GM12874 (cell line): Measurements from ENCODE around the gene PER3.

Source experiments
- TF ChIP-seq, protein P1 (sequence below): IDR thresholded peaks from 2 replicates; pipeline ENCODE4 v1.5.1; 2011; ENCODE audit warnings: low read depth, mild to moderate bottlenecking, control low read depth, low read length, moderate library complexity; ENCODE audit not compliant: insufficient read depth

PER3 gene

DNA sequence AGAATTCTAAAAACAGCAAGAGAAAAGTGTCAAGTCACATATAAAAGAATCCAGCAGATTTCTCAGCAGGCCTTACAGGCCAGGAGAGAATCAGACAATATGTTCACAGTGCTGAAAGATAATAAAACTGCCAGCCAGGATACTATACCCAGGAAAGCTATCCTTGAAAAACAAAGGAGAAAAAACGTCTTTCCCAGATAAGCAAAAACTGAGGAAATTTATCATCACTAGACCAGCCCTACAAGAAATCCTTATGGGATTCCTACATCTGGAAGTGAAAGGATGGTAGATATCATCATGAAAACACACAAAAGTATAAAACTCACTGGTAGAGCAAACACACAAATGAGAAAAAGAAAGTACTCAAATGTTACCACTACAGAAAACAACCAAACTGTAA lies 93.9 kb downstream of the PER3 start:
- TF ChIP-seq, protein P1, sequence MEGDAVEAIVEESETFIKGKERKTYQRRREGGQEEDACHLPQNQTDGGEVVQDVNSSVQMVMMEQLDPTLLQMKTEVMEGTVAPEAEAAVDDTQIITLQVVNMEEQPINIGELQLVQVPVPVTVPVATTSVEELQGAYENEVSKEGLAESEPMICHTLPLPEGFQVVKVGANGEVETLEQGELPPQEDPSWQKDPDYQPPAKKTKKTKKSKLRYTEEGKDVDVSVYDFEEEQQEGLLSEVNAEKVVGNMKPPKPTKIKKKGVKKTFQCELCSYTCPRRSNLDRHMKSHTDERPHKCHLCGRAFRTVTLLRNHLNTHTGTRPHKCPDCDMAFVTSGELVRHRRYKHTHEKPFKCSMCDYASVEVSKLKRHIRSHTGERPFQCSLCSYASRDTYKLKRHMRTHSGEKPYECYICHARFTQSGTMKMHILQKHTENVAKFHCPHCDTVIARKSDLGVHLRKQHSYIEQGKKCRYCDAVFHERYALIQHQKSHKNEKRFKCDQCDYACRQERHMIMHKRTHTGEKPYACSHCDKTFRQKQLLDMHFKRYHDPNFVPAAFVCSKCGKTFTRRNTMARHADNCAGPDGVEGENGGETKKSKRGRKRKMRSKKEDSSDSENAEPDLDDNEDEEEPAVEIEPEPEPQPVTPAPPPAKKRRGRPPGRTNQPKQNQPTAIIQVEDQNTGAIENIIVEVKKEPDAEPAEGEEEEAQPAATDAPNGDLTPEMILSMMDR = no peak

DNA sequence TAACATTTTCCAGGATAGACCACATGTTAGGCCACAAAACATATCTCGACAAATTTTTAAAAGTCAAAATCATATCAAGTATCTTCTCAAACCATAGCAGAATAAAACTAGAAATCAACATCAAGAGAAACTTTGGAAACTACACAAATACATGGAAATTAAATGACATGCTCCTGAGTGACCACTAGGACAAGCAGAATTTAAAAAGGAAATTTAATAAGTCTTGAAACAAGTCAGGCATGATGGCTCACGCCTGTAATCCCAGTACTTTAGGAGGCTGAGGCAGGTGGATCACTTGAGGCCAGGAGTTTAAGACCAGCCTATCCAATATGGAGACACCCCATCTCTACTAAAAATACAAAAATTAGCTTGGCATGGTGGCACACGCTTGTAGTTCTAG lies 95.1 kb downstream of the PER3 start:
- TF ChIP-seq, protein P1 = no peak

DNA sequence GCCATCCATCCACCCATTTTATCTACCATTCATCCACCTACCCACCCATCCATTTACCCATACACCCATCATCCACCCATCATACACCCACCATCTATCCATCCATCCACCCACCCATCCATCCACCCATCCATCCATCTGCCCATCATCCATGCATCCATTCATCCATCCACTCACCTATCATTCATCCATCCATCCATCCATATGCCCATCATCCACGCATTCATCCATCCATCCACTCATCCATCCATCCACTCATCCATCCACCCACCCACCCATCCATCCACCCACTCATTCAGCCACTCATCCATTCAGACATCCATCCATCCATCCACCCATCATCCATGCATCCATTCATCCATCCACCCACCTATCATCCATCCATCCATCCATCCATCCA lies 100.7 kb downstream of the PER3 start:
- TF ChIP-seq, protein P1 = no peak

DNA sequence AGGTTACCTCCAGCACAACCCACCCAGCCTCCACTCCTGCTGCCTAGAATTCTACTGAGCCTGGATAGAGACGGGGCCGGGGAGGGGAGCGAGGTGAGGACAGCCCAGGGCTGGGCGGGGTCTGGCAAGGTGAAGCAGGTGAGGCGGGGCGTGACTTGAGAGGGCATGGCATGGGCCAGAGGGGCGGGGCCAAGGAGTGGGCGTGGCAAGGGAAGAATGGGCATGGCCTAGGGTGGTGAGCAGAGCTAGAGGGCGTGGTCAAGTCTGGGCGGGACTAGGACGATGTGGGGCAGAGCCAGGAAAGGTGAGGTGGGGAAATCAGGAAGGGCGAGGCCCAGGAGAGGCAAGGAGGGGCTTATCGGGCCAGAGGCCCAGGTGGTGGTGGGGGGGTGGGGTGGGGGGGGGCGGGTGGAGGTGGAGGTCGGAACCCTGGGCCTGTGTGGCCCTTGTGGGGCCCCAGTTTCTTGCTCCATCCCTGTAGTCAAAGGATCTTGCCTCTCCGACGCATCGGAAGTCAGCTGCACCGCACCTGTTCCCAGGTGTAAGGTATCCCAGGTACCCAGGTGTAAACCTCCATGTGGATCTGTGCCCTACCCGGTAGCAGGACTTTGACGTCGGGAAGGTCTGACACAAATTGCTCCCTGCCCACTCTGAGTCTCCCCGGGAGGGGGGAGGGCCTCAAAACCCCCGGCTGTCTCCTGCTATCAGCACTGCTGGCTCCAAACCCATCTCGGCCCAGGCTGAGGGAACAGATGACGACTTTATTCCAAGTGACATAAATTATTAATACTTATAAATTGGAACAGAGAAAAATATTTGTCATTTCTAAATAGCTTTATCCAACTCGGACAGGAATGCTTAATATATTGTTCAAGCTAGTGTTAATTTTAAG lies 101.7 kb downstream of the PER3 start:
- TF ChIP-seq, protein P1 = no peak

DNA sequence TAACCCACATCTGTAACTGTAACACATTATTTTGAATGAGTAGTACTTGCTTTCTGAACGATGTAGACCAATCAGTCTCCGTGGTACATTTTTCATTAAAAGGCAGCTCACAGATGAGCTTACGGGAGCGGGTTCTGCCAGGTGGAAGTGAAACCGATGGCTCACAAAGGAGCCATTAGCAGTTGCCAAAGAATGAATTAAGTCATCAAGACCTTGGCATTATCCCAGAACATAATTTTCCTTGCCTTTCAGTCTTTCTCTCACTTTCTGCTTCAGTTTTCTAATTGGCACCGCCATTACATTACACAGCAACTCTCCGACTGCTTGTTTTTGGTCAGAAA lies 102.3 kb downstream of the PER3 start:
- TF ChIP-seq, protein P1 = no peak

DNA sequence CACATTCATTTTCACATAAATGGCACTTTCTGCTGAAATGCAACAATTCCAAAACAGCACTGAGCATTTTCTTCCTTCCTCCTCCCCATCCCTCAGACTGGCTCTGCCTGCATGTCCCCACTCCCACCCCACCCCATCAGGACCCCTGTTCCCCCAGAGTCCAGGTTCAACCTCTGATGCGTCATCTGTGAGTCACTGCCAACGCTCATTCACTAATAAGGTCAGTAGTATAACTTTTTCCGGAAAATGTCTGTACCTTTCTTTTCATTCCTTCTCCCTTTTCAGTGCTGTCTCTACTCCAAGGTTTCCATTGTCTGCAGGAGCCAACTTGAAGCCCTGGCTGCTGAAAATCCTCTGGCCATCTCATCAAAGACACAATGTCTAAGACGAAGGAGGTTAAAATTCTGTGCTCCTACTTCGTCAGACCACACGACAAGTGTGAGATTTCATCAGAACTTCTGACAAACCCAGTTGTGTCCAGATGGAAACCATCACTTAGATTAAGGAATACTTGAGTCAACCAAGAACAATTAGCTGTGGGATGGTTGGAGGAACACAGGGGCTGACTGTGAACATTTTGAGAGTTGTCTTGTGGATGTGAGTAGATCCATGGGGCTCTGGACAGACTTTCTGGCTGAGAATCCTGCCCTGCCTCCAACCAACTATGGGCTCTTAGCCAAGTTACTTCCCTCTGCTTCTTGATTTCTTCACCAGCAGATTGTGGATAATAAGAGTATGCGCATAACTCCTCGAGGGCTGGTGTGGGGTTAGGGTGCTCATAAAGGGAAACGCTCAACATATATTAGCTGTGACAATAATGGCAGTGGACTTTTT lies 104.4 kb downstream of the PER3 start:
- TF ChIP-seq, protein P1 = no peak

DNA sequence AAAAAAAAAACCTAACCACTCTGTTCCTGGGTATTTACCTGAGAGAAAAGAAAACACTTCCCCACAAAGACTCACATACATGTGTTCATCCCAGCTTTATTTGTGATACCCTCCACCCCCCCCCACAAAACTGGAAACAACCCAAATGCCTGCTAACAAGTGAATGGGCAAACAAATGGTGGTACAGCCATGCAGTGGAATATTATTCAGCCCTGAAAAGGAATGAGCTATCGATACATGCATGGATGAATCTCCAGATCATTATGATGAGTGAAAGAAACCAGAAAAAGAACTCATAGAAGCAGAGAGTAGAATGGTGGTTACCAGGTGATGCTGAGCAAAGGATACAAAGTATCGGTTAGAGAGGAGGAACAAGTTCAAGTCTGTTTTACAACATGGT lies 106.8 kb downstream of the PER3 start:
- TF ChIP-seq, protein P1 = no peak
